ENCODE measurements around the gene GRID1. TPM values are rescaled to one million over a fixed set of nuclear protein-coding genes. Genes with fewer than 3 reads are reported as not detected.

Gene GRID1
- polyA plus RNA-seq, 5 donors, result 0.54 to 1.5 (median 1.1) TPM

DNA sequence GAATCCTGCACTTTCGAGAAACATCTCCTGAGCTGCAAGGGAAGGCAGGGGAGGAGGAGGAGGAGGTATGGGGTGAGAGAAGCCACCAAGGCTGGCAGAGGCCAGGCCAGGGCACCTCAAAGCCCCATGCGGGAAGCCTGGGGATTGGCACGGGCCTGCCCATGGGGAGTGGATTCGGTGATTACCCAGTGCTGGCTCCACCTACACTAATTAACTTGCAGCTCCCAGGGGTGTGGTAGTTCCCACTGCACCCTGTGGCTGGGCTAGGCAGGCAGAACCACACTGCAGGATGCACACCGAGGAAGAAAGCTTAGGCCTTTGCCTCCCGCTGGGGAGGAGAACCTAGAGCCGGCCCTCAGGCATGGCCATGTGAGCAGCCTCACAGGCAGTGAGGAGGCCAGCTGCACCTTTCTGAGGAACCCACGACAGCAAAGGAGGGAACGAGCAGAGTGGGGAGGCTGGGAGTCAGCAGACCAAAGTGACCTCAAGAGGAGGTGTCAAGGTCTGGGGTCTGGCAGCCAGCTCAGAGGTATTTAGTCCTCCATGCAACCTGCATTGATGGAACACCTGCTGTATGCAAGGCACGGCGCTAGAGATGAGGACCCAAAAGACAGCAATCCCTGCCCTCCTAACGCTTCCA, 27.2 kb downstream of the GRID1 start:
- no peak for DNase-seq

DNA sequence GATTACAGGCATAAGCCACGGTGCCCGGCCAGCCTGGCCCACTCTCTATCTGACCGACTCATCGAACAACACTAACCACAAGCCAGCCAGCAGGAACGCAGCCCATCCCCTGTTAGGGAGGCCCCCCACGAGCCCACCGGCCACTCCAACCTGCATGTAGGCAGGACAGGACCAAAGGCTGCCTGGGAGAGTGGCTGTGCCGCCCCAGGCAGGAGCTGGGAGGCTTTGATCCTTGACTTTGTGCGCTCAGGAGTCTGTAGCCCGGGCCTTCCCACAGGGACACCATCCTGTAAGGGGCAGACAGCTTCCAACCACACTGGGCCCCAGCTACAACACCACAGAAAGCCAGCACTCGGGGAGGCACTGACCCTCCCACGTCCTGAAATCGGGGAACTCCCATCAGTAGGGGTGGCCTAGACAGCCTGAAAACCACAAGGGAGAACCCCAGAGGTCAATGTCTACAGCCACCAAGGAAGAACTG, 29.4 kb downstream of the GRID1 start:
- no peak for DNase-seq

DNA sequence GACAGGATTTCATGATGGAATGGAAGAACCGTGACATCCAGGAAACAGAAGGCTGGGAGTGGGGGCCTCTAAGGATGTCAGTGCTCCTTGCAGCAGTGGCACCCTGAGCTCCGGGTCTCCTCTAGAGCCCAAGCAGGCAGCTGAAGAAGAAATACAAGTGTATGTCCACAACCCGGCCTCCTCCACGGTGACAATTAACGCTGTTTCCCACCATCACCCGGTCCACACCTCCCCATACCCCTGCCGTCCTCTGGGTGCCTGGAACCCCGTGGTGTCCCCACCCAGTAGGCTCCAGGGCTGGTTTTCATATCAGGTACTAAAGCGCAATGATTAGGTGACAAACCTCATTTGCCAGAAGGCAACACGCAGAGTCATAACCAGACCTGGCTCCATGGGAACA, 30.3 kb downstream of the GRID1 start:
- no peak for DNase-seq

DNA sequence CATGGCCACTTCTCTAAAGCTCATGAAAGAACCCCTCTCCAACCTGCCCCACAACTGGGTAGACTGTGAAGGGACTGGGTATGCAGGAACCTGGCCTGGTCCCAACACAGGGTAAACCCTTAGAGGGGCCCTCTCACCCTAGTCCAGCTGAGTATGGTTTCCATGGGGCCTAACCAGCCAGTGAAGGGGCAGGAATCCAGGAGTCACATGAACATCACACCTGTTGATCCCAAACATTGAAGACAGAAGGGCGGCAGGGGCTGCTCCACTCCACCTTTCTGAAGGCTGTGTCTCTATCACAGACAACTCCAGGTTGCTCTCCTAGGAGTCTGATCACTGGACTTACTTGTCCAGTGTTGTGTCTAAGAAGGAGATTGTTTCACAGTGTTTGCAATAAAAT, 30.8 kb downstream of the GRID1 start:
- DNase-seq, result no peak

DNA sequence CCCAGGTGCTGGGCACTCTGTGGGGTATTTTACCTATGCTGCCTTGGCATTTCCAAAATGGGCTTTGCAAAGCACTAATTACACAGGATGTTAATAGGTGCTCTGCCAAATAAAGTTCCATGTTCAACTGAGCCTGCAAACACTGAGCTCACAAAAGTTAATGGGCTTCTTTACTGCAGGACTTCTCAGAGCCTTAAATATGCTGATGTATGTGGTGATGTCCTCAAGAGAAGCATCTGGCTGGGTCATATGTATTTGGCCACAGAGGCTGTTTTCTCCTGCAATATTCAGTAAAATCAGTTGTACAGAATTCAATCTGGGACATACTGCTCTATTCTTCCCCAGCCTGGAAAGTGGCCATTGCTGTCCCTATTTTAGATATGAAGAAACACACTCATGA, 31.3 kb downstream of the GRID1 start:
- no peak for DNase-seq

DNA sequence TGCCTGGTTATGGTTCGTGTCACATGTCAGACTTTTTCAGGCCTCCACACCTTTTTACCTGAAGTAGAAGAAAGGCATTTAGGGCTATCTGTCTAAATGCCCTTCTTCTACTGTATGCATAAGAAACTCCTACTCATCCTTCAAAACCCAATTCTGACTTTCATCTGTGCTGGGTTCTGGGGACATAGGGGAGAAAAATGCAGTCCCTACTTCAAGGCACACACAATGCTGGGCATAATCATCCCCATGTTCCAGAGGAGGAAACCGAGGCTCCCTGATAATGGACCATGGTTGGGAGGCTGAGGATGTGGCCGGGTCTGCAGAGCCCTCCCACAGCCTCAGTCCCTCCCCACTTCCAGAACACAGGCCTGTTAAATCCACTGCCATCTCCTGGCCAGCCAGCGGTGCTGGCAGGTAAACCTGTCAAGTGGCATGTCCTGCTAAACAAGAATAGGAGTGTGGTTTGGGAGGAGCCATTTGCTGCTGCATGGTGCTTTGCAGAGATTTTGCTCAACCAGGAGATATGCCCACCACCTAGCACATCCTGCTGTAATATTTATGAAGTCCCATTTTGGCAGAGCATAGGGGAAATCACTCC, 32.0 kb downstream of the GRID1 start:
- DNase-seq, result no peak

DNA sequence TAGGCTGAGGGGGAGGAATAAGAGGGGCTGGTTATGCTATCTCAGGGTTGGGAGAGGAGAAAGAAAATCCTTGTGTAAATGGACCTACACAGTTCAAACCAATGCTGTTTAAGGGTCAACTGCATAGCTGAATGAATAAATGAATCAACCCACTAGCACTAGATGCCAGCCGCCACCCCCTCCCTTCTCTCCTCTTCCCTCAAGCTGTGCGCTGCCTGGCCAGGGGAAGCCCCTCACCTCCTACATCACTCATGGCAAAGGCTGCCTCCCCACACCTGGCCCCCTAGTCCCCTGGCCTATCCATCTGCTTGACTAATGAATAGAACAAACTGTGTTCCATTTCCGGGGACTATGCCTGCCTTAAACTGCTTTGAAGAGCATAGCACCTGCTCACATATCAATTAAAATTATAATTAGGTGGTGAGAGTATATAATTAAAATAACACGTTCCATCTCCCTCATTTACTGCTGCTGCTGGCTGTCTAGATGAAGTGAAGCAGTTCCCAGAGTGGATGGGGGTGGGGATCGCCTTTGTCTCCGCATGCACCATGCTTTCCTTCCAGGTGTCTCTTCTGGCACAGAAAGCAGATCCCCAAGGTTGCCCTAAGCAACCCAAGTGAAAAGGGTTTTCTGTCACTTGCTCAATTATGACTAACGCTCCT, 32.6 kb downstream of the GRID1 start:
- no peak for DNase-seq

DNA sequence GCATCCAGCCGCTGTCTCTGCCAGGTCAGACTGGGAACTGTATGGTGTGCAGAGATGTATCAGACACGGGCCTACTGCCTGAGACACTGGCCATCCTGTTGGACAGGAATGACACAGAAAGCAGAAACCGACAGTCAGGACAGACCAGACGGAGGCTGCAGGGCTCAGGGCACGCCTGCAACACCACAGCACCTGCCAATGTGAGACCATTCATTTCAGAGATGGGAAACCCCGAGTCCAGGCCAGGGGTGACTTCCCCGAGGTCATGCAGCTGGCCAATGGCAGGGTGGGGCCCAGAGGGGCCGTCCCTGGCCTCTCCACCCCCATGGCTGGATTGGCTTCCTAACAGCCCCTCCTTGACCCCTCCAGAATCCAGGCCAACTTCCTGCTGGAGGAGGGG, 34.7 kb downstream of the GRID1 start:
- no peak for DNase-seq

DNA sequence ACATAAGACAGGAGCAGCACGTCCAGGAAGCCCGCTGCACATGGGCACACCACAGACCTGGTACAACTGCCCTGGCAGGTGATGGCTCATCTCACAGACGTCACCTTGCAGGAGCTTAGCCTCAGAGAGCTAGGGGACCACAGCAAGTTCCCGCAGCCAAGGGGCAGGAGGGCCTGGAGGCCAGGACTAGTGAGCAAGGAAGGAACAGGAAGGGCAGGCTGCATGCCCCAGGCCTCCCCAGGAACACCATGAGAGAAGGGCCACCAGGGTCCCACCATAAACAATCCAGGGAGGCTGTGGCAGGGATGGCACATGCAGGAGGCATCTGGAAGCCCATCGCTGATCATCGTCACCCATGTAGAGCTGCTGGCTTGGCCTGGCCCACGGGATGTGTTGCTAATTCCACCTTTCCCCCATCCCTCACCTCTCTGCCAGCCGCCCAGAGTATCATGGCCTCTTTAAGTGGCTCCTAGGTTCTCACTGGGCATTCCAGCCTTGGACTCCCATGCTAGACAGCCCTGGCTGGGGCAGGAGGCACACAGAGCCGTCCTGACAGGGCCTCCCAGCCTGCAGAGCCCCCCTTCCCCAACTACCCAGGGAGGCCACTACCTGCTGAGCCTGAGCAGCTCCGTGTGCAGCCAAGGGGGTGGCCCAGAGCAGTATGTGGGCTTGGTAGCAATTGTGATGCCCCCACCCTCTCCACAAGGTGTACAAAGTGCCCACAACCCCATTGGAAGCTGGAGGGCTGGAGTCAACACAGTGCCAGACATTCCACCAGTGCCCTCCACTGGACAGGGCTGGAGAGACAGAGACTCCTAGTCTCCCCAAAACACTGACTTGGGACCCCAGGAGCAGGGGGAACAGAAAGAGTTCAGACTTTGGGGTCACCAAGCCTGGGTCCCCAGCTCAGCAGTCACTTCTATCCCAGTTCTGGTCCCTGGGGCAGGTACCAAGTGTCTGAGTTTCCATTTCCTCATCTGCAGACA, 35.5 kb downstream of the GRID1 start:
- DNase-seq, result no peak

DNA sequence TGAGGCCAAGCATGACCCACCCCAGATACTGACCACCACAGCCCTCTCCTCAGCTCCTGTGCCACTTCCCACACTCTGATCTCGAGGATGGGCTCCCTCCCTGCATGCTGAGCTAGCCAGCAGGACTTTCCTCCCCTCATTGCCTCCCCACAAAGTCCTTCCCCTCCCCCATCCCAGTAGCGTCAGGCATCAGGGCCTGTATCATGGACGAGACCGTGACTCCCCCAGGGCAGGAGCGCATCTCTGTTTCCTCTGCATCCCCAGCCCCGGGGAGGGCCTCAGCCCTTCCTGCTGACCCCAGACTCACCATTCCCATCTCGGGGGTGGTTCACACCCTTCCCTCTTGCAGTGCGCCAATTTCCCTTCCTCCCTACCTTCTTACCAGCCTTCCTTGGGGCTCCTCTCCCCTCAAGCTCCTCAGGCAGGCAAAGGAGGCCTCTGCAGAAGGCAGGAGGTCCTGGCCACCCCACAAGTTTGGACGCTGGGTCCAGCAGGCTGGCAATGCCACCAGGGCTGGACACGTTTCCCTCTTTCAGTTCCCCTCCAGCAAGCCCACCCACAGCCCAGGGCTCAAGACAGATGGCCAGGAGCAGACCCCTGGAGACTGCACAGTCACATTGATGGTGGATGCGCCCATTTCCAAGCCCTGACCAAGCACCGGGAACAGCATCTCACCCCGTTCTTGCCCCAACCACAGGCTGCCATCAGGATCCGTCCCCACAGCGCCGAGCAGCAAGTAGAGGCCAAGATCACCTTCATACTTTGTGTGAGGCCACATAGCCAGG, 36.5 kb downstream of the GRID1 start:
- no peak for DNase-seq

DNA sequence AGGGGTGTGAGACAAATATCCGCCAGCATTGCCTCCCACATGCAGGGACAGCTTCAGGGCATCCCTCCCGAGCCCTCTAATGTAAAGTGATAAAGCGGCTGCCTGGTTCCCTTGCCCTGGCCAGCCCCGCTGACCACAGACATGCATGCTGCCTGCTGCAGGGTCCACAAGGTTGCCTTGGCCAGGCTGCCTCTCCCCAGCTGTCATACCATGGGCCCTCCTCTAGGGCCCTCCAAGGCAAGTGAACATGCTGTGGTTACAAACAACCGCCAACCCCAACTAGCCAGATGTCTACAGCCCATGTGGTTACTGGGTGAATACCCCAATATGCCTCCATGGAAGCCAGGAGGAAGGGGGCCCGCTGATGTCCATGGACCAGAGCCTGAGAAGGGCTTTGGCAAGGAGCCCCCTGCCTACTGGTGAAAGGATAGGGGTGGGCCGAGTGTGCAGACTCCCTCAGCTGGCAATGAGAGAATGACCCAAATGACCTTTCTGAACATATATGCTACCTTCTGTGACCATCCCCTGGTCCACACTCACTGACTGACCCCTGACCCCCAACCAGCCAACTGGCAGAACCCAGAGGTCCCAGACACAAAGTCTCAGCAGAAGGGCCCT, 37.4 kb downstream of the GRID1 start:
- DNase-seq, result no peak

DNA sequence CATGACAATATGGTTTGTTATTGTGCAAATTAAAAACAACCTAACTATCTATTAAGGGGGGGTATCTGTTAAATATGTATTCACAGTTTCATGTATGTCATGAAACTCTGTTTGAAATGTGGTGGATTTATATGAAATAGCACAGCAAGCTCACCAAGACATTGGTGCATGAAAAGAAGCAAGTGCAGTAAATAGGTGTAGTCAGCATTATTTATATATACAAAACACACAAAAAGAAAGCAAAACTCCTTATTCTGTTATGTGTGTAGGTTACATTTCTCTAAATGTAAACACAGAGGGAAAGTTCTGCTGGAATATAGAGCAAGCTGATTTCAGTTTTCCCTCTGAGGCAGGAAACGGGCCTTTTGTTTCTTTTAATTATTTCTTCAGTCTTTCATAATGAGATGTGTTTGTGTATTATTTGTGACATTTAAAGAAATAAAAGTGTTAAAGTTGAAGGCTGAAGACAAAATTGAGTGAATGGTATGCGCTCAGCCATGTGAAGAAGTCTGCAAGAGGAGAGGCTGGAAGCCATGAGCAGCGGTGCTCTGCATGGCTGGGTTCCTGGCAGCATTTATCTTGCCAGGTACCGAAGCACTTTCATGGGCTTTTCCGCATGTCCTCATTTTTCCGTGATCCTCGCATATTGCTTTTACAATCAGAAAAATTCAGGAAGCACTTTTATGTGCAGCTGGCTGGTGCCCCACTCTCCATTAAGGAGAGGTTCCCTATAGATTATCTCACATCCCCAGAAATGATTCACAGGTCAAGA, 38.5 kb downstream of the GRID1 start:
- no peak for DNase-seq

DNA sequence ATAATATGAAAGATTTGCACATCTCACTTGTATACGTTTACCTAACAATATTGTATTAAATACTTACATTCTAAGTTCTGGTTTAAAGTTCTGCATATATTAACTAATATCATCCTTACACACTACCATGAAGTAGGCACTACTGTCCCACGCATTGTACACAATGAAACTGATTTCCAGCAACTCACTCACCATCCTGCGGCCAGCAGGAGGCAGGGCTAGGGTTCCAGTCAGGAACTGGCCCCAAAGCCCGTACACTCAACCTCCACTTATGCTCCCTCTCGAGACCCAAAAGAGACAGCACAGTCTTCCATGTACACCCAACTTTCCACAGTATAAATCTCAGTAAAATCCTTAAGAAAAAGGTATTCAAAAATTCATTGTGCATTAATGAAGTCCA, 41.4 kb downstream of the GRID1 start:
- DNase-seq, result no peak

DNA sequence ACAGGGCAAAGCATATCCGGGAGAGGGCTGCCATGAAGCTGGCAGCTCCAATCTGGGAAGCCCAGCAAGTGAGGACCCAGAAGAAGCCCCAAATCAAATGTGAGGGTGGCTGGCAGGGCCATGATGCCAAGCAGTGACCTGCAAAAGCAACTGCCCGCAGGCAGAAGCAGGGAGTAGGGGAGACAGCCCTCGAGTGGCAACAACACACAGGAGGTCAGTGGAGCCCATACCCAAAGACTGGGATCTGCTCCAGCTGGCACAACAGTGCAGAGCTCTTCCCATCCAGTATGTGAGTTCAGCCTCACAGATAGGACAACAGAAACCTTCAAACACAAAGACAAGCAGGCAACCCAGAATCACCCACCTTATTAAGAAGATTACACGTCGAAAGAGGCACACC, 45.0 kb downstream of the GRID1 start:
- no peak for DNase-seq

DNA sequence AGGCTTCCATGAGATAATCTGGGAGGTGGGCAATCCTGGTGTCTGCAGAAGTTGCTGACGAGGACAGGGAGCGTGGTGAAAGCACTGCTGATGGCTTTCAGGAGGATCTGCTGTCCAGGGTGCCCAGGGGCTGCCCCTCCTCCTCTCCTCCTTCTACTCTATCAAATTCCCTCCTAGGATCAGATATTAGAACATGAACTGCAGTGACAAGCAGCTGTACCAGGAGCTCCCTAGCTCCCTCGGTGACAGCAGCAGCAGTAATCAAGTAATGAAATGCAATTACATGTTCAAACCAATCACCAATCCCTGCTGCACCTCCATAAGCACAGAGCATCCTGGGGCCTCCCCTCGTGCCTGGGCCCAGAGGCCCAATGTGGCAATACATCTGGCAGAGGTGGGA, 46.9 kb downstream of the GRID1 start:
- DNase-seq, result no peak

DNA sequence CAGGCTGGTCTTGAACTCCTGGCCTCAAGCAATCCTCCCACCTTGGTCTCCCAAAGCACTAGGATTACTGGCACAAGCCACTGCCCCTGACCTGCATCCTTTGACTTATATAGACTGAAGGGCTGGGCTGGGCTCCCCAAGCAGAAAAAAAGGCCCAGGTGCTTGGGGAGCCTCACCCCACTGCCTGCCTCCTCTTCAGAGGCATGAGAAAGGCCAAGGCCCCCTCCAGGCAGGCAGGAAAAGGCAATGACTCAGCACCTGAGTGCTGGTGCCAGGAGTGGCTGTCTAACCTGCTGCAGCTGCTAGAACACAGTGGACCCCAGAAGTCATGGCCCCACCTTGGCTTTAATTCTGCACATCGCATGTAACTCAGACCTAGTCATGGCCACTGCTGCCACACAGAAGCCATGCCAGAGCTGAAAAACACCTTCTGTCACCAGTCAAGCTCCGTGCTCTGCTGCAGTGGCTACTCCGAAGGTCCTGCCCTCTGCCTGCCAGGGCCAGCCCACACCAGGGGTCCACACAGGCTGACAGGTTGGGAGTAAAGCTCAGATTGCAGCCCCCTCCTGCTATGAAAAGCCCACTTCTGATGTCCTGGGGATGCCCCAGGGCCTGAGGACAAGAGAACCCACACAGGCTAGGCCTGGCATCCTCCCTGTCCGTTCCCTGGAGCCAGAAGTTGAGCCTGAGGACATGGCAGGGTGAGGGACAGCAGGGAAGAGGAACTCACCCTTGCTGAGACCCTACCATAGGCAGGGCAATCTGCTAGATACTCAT, 48.5 kb downstream of the GRID1 start:
- no peak for DNase-seq

DNA sequence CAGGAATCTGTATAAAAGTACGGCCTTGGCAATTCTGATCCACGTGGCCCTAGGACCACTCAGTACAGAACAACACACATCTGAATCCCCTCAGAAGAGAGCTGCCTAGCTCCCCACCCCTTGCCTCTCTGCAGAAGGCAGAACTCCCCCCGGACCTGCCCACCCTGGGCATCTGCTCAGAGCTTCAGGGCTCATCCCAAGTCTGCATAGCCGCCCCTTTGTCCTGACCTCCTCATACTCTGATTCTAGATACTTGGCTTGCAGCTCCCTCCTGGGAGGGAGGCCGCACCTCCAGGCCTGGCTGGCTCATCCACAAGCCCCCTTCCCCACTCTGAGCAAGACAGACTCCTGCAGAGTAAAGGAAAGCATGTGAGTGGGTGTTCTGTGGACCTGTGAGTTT, 49.6 kb downstream of the GRID1 start:
- DNase-seq, result no peak

DNA sequence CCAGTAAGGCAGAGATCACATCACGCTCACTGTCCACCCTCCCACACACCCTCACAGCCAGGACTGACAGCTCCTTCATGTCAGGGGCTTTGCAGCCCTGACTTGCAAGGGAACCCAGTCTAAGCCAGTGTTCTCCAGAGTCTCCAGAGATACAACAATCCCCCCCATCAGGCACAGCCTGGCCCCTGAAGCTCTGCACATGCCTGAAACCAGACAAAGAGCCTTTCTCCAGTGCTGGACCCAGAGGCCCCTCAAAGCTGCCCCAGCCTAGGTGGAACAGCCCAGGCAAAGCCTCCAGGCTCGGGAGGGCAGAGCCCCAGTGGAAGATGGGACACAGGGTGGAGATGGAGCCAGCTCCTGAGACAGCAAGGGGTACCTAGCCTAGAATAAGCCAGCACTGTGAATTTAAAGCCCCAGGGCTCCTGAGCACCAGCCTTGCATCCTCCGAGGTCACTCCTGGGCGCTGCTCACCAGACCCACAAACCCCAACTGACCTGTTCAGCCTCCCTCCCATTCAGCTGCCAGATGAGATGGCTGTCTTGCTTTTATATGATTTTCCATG, 50.2 kb downstream of the GRID1 start:
- DNase-seq, result no peak

DNA sequence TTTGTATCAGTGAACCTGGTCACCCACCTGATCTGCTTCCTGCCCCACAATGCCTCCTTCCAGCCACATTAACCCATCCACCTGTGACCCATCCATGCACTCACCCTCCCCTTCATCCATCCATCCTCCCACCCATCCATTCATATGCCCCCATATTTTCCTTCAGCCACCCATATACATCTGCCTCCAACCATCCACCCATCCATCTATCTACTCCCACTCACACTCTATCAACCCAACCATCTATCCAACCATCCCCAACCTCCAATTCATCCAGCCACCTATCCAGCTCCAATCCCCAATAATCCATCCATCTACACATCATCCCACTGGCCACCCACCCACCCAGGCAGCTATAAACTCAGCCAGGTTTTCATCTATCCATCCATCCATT, 51.0 kb downstream of the GRID1 start:
- no peak for DNase-seq

Measured in right lung (tissue), 5 donors.